OCI-LY7 (cell line): ENCODE results near the gene ARID4A.

Experiments
- CTCF ChIP-seq: fragments of 200-600 bp; sonication (generic); conservative IDR thresholded peaks from 2 replicates; pipeline ENCODE4 v1.5.1; 2014; ENCODE audit warnings: mild to moderate bottlenecking, antibody characterized with exemption, low read length, moderate library complexity, mixed read lengths
- EZH2phosphoT487 ChIP-seq: fragments of 200-600 bp; sonication (generic); IDR thresholded peaks from 2 replicates; pipeline ENCODE4 v1.6.1; 2018; ENCODE audit warnings: low read depth, borderline replicate concordance, mild to moderate bottlenecking, mixed run types, antibody characterized with exemption, low read length, moderate library complexity, mixed read lengths

GRCh38 chr14:58313699-58314098, 15.3 kb downstream of the ARID4A start:
- TF ChIP-seq CTCF (no peak), EZH2phosphoT487 (no peak)
